Thyroid gland (tissue), 4 donors: ENCODE measurements around the gene GAREM1. TPM values are rescaled to one million over a fixed set of nuclear protein-coding genes. Genes with fewer than 3 reads are reported as not detected.
"Not testable (repeated sequence)": the region's sequence is repeated elsewhere in the genome, so short reads cannot be mapped to it uniquely, and the experiment has no call there.

Experiments used
- DNase-seq, 2 donors: peaks; one replicate each; pipeline ENCODE4 v3.0.0-alpha.2; 2019
- H3K27ac ChIP-seq, 3 donors: fragments of 200-600 bp; sonication (generic); 1 replicate in 2 of 3; 2 replicates in 1 of 3; pipeline ENCODE4 v1.5.1; 2016 to 2019; ENCODE audit warnings: mild to moderate bottlenecking in 1 of 3, moderate library complexity in 1 of 3
- H3K27me3 ChIP-seq: fragments of 200-600 bp; sonication (generic); one replicate; pipeline ENCODE4 v1.5.1; 2019
- H3K36me3 ChIP-seq, 2 donors: fragments of 200-600 bp; sonication (generic); one replicate each; pipeline ENCODE4 v1.5.1; 2016 to 2019
- H3K4me1 ChIP-seq, 2 donors: fragments of 200-600 bp; sonication (generic); one replicate each; pipeline ENCODE4 v1.5.1; 2017 to 2019
- H3K4me3 ChIP-seq, 3 donors: fragments of 200-600 bp; sonication (generic); replicated peaks in 1 of 3; 1 replicate in 2 of 3; 2 replicates in 1 of 3; pipeline ENCODE4 v1.5.1; 2016; ENCODE audit warnings: mild to moderate bottlenecking in 1 of 3
- H3K9me3 ChIP-seq: fragments of 200-600 bp; sonication (generic); one replicate; pipeline ENCODE4 v1.5.1; 2017
- CTCF ChIP-seq, 6 experiments: fragments of 200-600 bp in 3 of 6; fragments of 450-650 bp in 3 of 6; sonication (generic) in 3 of 6; IDR thresholded peaks; one replicate each; pipeline ENCODE4 v1.5.1; 2016 to 2019; ENCODE audit warnings: antibody characterized with exemption in 6 of 6, mild to moderate bottlenecking in 2 of 6, inconsistent platforms in 1 of 6, moderate library complexity in 1 of 6
- POLR2A ChIP-seq, 2 donors: fragments of 450-650 bp; IDR thresholded peaks; one replicate each; pipeline ENCODE4 v1.6.1; 2017; ENCODE audit warnings: antibody characterized with exemption in 2 of 2, mild to moderate bottlenecking in 2 of 2, moderate library complexity in 1 of 2
- WGBS, 2 donors: methylation state at CpG; one replicate each; pipeline ENCODE4 v1.1.5; 2017; 5-methylcytosine and 5-hydroxymethylcytosine counted together
- intact Hi-C: fragments of 100-400 bp; cut with DNase I; formaldehyde crosslinking; loops from one replicate; pipeline ENCODE4 v1.15.1; 2023
- total RNA-seq, 4 donors: library from RNA; depleted of rRNA; stranded (reverse); fragments of >200 nt; gene quantifications; one replicate each; pipeline ENCODE4 v1.2.3, GENCODE V29; 2016

GAREM1 gene
- total RNA-seq, 4 donors from 2014 or later: 4.6 to 6.8 (median 5.8) TPM

GRCh38 chr18:32476106-32476505, 5.4 kb upstream of the GAREM1 start:
- 76 to 80% methylated on average over 2 of the region's 2 CpGs for WGBS, 2 donors
- Histone ChIP-seq H3K4me3 (no peak overlapping the region), H3K4me1 (peaks cover 0 to 6% of the 10 kb centered on the region in 2 donors), H3K27ac (no peak overlapping the region), H3K27me3 (no peaks in the 10 kb centered on the region), H3K36me3 (no peaks in the 10 kb centered on the region), H3K9me3 (no peaks in the 10 kb centered on the region)
- no peak for DNase-seq
- intact Hi-C loops: no loop called here
- TF ChIP-seq POLR2A (IDR thresholded peaks at IDR 0.05) (no peak), CTCF (IDR thresholded peaks at IDR 0.05) (no peak)

DNA sequence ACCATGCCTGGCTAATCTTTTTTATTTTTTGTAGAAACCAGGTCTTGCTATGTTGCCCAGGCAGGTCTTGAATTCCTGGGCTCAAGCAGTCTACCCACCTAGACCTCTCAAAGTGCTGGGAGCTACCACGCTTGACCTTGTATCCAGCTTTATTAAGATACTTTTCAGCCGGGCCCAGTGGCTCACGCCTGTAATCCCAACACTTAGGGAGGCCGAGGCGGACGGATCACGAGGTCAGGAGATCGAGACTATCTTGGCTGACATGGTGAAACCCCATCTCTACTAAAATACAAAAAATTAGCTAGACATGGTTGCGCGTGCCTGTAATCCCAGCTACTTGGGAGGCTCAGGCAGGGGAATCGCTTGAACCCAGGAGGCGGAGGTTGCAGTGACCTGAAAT, 4.4 kb upstream of the GAREM1 start:
- H3K4me3 ChIP-seq, DNase-seq, H3K9me3 ChIP-seq, H3K4me1 ChIP-seq, H3K36me3 ChIP-seq, H3K27me3 ChIP-seq, H3K27ac ChIP-seq, intact Hi-C loops: not testable (repeated sequence)
- 88 to 92% methylated on average over 12 of the region's 12 CpGs for WGBS, 2 donors

DNA sequence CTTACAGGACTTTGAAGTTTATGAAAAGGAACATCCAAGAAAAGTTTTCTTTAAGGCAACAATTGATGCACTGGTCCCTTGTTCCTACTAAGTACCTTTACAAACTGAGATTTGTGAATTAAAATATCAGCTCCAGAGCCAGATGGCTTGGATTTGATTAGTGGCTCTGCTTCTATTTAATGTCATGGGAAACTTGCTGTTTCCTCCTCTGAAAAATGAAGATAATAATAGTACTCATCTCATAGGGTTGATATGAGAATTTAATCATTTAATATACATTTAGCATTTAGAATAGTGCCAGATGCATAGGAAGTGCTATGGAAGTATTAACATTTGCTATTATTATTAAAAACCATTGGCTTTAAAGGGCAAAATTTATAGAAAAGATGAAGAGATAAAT, 2.6 kb upstream of the GAREM1 start:
- H3K4me1 ChIP-seq: peaks cover 12 to 18% of the 10 kb centered on the region in 2 donors
- TF ChIP-seq CTCF (IDR thresholded peaks at IDR 0.05) (no peak), POLR2A (IDR thresholded peaks at IDR 0.05) (no peak)
- H3K27me3 ChIP-seq: no peaks in the 10 kb centered on the region
- H3K36me3 ChIP-seq: no peaks in the 10 kb centered on the region
- no peak overlapping the region for H3K4me3 ChIP-seq
- H3K9me3 ChIP-seq: no peaks in the 10 kb centered on the region
- H3K27ac ChIP-seq: no peak overlapping the region
- no peak for DNase-seq
- intact Hi-C loops: loop anchor here (5.0 kb wide), 2 partner anchors 186 to 201 kb away; no protein-coding TSS in a partner anchor

DNA sequence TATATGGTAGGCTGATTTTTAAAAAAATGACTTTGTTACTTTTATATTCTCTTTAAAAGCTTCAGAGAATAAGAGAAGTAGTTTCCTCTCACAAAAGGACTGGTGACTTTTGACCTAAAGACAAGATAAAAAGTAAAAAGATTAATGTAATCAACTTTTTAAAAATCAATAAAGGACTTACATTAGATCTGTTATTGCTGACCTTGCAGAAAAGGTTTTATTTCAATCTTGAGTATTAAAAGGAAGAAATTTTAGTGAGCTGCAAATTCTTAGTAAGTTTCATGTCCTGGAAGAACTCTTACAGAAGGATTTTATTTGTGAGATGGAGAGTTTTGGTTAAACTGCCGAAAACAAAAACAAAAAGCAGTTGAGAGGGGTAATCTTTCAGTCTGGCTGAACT, 2.2 kb upstream of the GAREM1 start:
- 0% methylated on average over 1 of the region's 1 CpG for WGBS, 2 donors
- Histone ChIP-seq H3K27me3 (no peaks in the 10 kb centered on the region), H3K36me3 (no peaks in the 10 kb centered on the region), H3K4me3 (no peak overlapping the region), H3K9me3 (no peaks in the 10 kb centered on the region), H3K27ac (no peak overlapping the region), H3K4me1 (peaks cover 12 to 18% of the 10 kb centered on the region in 2 donors)
- DNase-seq: no peak
- intact Hi-C loops: loop anchor here (5.0 kb wide), 2 partner anchors 186 to 201 kb away; no protein-coding TSS in a partner anchor
- TF ChIP-seq CTCF (IDR thresholded peaks at IDR 0.05): no peak

GRCh38 chr18:32470460-32470713, 295 bp downstream of the GAREM1 start:
- Histone ChIP-seq H3K9me3 (no peaks in the 10 kb centered on the region), H3K27me3 (no peaks in the 10 kb centered on the region), H3K36me3 (no peaks in the 10 kb centered on the region), H3K4me1 (peaks cover 12 to 18% of the 10 kb centered on the region in 2 donors), H3K27ac (peak overlapping the region; percentile 56 to 79 (median 74)), H3K4me3 (peak overlapping the region in 2 of 3 donors; percentile 51 to 71)
- WGBS, 2 donors: no CpG with 5 or more reads among the region's 47 CpGs
- no peak for DNase-seq
- intact Hi-C loops: loop anchor here (5.0 kb wide), 2 partner anchors 183 to 198 kb away; no protein-coding TSS in a partner anchor
- TF ChIP-seq CTCF (IDR thresholded peaks at IDR 0.05) (no peak), POLR2A (IDR thresholded peaks at IDR 0.05) (no peak)
